ACC112 (cell line): Measurements from ENCODE around the gene CAMK2G.
A peak's percentile ranks its signal among the peaks of the same experiment; 100 is the strongest.
"Not testable (repeated sequence)": the region's sequence is repeated elsewhere in the genome, so short reads cannot be mapped to it uniquely, and the experiment has no call there.

ENCODE experiments used
- H2AFZ ChIP-seq: fragments of 200-600 bp; sonication (generic); one replicate; pipeline ENCODE4 v1.6.0; 2017; ENCODE audit warnings: antibody characterized with exemption, low read length; ENCODE audit not compliant: unreplicated experiment
- H3K27ac ChIP-seq: fragments of 200-600 bp; sonication (generic); 2 replicates; pipeline ENCODE4 v1.5.1; 2014; ENCODE audit warnings: low read depth, mild to moderate bottlenecking, antibody characterized with exemption, low read length, moderate library complexity
- H3K27me3 ChIP-seq: fragments of 200-600 bp; sonication (generic); 2 replicates; pipeline ENCODE4 v1.6.1; 2014; ENCODE audit warnings: mild to moderate bottlenecking, antibody characterized with exemption, low read length, moderate library complexity, mixed read lengths; ENCODE audit not compliant: insufficient read depth
- H3K36me3 ChIP-seq: fragments of 200-600 bp; sonication (generic); 2 replicates; pipeline ENCODE4 v1.6.1; 2016; ENCODE audit warnings: mild to moderate bottlenecking, antibody characterized with exemption, low read length, moderate library complexity, mixed read lengths; ENCODE audit not compliant: insufficient read depth
- H3K4me1 ChIP-seq: fragments of 200-600 bp; sonication (generic); one replicate; pipeline ENCODE4 v1.6.1; 2016; ENCODE audit warnings: low read length, mixed read lengths; ENCODE audit not compliant: insufficient read depth, unreplicated experiment, control insufficient read depth
- H3K4me3 ChIP-seq: fragments of 200-600 bp; sonication (generic); 2 replicates; pipeline ENCODE4 v1.5.1; 2014; ENCODE audit warnings: mild to moderate bottlenecking, low read depth, low read length
- H3K79me2 ChIP-seq: fragments of 200-600 bp; sonication (generic); one replicate; pipeline ENCODE4 v1.6.0; 2016; ENCODE audit warnings: low read length; ENCODE audit not compliant: control insufficient read depth, unreplicated experiment, insufficient read depth

The CAMK2G gene

DNA sequence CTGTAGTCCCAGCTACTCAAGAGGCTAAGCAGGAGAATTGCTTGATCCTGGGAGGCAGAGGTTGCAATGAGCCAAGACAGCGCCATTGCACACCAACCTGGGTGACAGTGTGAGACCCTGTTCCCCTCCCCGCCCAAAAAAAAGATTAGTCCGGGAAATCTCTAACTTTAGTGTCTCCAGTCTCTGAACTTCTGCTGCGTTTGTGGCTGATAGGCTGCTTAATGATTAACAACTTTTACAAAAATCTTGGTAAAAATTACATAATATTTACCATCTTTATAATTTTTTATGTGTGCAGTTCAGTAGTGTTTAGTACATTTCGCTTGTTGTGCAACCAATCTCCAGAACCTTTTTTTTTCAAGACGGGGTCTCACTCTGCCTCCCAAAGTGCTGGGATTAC lies 26.9 kb upstream of the CAMK2G start:
- Histone ChIP-seq H3K27ac (no peak overlapping the region), H3K4me3 (no peak overlapping the region), H3K4me1 (peaks cover 28% of the 10 kb centered on the region), H3K36me3 (no peaks in the 10 kb centered on the region), H2AFZ (no peak overlapping the region), H3K79me2 (no peaks in the 10 kb centered on the region), H3K27me3 (no peaks in the 10 kb centered on the region)

DNA sequence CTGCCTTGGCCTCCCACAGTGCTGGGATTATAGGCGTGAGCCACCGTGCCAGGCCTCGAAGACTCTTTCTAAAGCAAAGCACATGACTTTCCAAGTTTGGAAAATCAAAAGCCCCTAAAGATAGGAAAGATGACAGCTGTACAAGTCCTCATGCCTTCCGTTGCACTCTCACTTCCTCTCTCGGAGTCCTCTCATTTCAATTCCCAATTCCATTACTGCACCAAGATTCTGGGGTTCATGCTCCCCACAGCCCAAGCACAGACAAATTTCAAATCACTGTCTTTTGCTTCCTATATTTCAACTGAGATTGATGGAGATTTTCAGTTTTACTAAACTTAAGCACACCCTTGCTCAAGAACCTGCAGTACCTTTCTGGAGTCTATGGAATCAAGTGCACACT lies 25.7 kb upstream of the CAMK2G start:
- Histone ChIP-seq H3K79me2 (no peaks in the 10 kb centered on the region), H2AFZ (no peak overlapping the region), H3K36me3 (no peaks in the 10 kb centered on the region), H3K27me3 (no peaks in the 10 kb centered on the region), H3K27ac (no peak overlapping the region), H3K4me1 (peaks cover 18% of the 10 kb centered on the region), H3K4me3 (no peak overlapping the region)

DNA sequence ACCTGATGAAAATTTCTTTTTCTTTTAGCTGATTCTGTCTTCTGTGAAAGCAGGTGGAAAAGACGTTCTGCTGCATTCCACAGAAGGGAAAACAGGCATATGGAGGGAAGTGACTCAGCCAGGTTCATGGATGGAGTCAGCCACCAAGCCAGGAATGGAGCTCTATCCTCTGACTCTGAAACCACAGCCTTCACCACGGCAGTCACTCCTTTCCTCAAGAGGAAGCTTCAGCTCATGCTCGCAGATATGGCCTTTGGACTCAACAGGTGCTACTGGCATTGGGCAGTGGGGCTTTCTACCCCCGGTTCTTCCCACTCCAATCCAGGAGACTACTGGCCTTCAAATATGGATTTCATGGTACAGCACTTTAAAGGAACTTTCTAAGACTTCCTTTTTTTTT lies 25.1 kb upstream of the CAMK2G start:
- Histone ChIP-seq H3K27me3 (no peaks in the 10 kb centered on the region), H3K36me3 (no peaks in the 10 kb centered on the region), H3K4me3 (no peak overlapping the region), H3K79me2 (no peaks in the 10 kb centered on the region), H3K4me1 (peaks cover 24% of the 10 kb centered on the region), H3K27ac (peak overlapping the region; percentile 58), H2AFZ (no peak overlapping the region)

DNA sequence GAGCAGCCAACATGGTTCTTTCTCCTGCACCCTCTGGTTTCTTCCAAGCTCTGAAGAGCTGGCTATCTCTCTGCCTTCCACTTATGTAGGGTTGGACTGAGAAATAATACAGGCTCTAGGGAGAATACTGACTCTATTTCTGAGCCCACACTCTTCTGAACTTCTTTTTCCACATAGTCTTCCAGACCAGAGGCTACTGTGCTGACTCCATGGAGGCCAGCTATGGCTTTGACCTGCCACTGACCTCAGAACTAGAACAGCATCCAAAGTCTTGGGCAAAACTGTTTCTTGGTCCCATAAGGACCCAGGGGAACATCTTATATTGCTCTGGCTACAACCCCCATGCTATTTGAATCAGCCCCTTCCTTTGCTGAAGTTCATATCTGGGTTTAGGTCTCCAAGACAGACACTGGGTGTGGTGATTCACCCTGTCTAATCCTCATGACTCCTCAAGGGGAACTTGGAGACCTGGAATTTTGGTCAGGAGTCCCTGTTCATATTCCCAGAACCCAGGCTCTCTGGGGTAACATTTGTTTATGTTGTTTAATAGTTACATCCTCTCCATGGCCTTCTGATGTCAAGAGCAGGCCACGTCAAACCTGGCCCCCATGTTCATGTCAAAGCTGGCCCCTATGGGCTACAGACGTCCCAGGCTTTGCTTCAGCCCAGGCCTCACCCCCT lies 24.5 kb upstream of the CAMK2G start:
- no peaks in the 10 kb centered on the region for H3K36me3 ChIP-seq
- H3K79me2 ChIP-seq, result no peaks in the 10 kb centered on the region
- peaks cover 30% of the 10 kb centered on the region for H3K4me1 ChIP-seq
- H3K27me3 ChIP-seq, result no peaks in the 10 kb centered on the region
- H3K27ac ChIP-seq, result peak overlapping the region; percentile 58
- no peak overlapping the region for H2AFZ ChIP-seq
- H3K4me3 ChIP-seq, result no peak overlapping the region

DNA sequence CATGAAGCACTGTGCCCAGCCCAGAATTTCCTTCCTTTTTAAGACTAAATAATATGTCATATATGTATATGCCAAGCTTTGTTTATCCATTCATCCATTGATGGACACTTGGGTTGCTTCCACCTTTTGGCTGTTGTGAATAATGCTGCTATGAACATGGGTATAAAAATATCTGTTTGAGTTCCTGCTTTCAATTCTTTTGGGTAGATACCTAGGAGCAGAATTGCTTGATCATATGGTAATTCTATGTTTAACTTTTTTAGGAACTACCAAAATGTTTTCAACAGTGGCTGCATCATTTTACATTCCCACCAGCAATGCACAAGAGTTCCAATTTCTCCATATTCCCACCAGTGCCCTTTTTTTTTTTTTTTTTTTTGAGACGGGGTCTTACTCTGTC lies 23.3 kb upstream of the CAMK2G start:
- H3K4me1 ChIP-seq, result peaks cover 34% of the 10 kb centered on the region
- H3K27ac ChIP-seq, result no peak overlapping the region
- no peak overlapping the region for H2AFZ ChIP-seq
- no peaks in the 10 kb centered on the region for H3K79me2 ChIP-seq
- H3K4me3 ChIP-seq, result no peak overlapping the region
- no peaks in the 10 kb centered on the region for H3K36me3 ChIP-seq
- H3K27me3 ChIP-seq, result no peaks in the 10 kb centered on the region

DNA sequence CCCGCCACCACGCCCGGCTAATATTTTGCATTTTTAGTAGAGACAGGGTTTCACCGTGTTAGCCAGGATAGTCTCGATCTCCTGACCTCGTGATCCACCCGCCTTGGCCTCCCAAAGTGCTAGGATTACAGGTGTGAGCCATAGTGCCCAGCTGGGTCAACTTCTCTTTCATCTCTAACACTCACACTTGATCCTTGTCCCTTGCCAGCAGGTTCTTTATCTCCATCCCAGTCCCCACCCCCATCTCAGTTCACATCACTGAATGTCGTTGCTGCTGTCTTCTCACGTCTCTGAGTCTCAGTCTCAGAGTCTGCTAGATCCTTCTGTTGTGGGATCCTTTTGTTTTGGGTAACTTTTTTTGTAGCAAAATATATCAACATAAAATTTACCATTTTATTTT lies 21.0 kb upstream of the CAMK2G start:
- not testable (repeated sequence) for H3K27ac ChIP-seq, H3K36me3 ChIP-seq
- peaks cover 42% of the 10 kb centered on the region for H3K4me1 ChIP-seq

DNA sequence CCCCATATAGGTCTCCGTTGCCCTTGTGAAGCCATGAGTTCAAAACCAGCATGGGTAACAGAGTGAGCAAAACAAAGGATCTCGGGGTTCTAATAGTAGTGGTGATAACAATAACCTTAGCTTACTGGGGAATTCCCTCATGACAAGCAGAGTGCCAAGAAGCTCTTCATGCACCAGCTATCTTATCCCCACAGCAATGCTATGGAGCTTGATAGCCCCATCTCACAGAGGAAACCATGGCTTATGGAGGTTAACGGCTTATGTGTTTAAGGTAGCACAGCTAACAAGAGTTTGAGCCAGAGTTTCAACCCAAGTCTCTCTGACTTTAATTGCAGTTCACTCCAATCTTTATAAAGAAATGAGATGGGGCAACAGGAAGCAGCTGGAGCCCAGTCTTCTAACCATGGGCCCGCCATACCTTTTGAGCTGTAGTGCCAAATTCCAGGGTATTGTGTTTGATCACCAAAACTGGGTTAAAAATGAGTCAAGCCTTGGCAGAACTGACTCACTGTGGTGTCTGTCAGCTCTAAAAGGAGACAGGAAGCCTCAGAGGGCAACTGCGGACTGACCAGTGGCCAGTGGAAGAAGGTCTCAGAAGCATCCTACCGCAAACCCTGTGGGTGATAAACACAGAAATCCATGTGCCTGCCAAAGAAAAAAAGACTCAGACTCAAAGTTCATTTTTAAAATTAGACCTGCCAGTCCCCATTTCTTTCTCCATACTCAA lies 20.1 kb upstream of the CAMK2G start:
- peaks cover 38% of the 10 kb centered on the region for H3K4me1 ChIP-seq
- no peaks in the 10 kb centered on the region for H3K36me3 ChIP-seq
- no peak overlapping the region for H2AFZ ChIP-seq
- H3K27ac ChIP-seq, result peak overlapping the region; percentile 67
- no peak overlapping the region for H3K4me3 ChIP-seq
- no peaks in the 10 kb centered on the region for H3K27me3 ChIP-seq
- H3K79me2 ChIP-seq, result no peaks in the 10 kb centered on the region

More for the DNA sequence above, 21.0 kb upstream of the CAMK2G start:
- H3K79me2 ChIP-seq, H3K4me3 ChIP-seq, H3K27me3 ChIP-seq, H2AFZ ChIP-seq: not testable (repeated sequence)

DNA sequence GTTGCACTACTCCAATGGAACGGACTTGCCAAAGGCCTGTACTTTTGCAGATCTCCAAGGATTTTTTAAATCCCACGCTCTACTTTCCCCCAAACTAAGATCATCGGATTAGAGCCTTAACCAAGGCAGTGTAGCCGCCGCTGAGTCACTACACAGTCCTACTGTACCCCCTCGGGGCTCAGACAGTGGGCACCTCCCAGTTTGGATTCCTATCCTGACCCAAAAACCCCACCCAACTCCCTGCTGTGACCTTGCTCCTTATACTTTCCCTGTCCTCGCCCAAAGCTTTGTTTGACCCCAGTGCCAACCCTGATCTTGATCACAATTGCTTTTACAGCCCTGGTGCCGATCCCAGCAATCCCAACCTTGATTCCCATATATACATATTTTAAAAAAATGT lies 19.1 kb upstream of the CAMK2G start:
- Histone ChIP-seq H3K36me3 (no peaks in the 10 kb centered on the region), H3K27me3 (no peaks in the 10 kb centered on the region), H3K27ac (no peak overlapping the region), H3K4me3 (no peak overlapping the region), H3K4me1 (peaks cover 38% of the 10 kb centered on the region), H3K79me2 (no peaks in the 10 kb centered on the region), H2AFZ (no peak overlapping the region)

DNA sequence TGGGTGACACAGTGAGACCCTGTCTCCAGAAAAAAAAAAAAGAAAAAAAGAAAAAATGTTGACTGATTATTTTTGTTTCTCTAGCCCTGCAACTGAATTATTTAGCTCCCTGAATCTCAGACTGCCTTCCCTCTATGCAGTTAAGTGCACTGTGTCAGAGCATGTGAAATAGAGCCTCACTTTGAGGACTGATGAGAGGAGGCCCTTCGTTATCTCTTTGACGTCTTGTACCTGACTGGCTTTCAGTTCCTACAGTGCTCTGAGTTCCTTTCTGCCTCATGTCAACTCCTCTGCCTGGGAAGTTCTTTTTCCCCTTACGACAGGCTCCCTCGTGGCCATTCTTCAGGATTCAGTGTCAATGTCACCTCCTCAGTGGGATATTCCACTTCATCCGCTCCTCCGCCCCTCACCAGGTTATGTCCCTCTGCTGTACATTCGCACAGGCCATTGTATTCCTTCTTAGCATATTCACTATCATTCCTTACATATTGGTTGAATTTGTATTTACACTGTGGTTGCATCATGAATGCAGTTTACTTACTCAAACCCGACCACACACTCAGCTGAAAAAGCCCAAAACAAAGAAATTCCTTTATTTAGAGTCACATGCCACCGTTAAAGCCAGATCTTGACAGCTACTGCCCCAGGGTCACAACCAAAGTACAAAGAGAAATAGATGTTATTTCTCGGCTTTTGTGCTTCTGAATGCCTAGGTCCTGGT lies 18.1 kb upstream of the CAMK2G start:
- Histone ChIP-seq H3K27ac (no peak overlapping the region), H3K79me2 (no peaks in the 10 kb centered on the region), H3K36me3 (no peaks in the 10 kb centered on the region), H3K4me1 (peaks cover 44% of the 10 kb centered on the region), H3K4me3 (no peak overlapping the region), H3K27me3 (no peaks in the 10 kb centered on the region), H2AFZ (no peak overlapping the region)

DNA sequence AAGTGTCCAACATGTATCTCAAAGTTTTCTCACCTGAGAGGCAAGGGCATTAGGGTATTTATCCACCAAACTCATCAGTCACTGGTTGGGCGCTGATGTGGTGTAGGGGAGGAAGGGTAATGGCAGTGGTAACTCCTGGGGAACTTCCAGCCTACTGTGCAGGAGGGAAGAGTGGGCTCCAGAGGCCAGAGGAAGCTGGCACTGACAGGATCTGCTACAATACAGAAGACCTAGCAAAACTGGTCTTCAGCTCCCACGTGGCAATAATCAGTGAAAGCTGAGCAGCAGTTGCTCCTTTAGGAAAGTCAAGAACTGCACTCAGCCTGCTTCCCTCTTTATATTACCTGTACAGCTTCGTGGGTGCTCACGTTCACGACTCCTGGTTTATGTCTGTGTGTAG lies 17.2 kb upstream of the CAMK2G start:
- no peaks in the 10 kb centered on the region for H3K36me3 ChIP-seq
- no peaks in the 10 kb centered on the region for H3K27me3 ChIP-seq
- H3K79me2 ChIP-seq, result no peaks in the 10 kb centered on the region
- no peak overlapping the region for H3K27ac ChIP-seq
- H2AFZ ChIP-seq, result no peak overlapping the region
- H3K4me3 ChIP-seq, result no peak overlapping the region
- peaks cover 54% of the 10 kb centered on the region for H3K4me1 ChIP-seq

DNA sequence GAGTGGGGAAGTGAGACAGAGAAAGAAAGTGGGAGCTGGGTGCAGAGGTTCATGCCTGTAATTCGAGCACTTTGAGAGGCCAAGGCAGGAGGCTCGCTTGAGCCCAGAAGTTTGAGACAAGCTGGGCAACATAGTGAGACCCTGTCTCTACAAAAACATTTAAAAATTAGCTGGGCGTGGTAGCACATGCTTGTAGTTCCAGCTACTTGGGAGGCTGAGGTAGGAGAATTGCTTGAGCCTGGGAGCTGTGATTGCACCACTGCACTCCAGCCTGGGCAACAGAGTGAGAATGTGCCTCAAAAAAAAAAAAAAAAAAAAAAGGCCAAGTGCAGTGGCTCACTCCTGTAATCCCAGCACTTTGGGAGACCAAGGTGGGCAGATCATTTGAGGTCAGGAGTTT lies 16.5 kb upstream of the CAMK2G start:
- not testable (repeated sequence) for H3K36me3 ChIP-seq
- H3K4me1 ChIP-seq, result peaks cover 58% of the 10 kb centered on the region

More for the DNA sequence above, 16.5 kb upstream of the CAMK2G start:
- H3K27me3 ChIP-seq, H3K27ac ChIP-seq, H3K79me2 ChIP-seq, H3K4me3 ChIP-seq, H2AFZ ChIP-seq: not testable (repeated sequence)
